PC-9 (cell line): ENCODE data around the gene LRFN3. TPM values are rescaled to one million over a fixed set of nuclear protein-coding genes. Genes with fewer than 3 reads are reported as not detected.

Experiments used
- BruUV-seq: library from RNA; stranded (reverse); fragments of 400-500 nt; replicated peaks from 2 replicates; lab custom pipeline; 2021; lab: Mats Ljungman, UMichigan
- CTCF ChIA-PET: fragments of 300-600 bp; sonication (Branson Sonifier 250); formaldehyde crosslinking; loops from one replicate; lab custom pipeline; 2022; ENCODE audit warnings: antibody characterized with exemption; lab: Charles Lee
- POLR2A ChIA-PET: fragments of 300-600 bp; sonication (Branson Sonifier 250); formaldehyde crosslinking; loops from one replicate; lab custom pipeline; 2022; ENCODE audit warnings: antibody characterized with exemption; ENCODE audit not compliant: unreplicated experiment; lab: Charles Lee
- DNase-seq, 2 experiments: peaks; one replicate each; pipeline versions ENCODE4 v3.0.0 to v3.0.0-alpha.2; 2015 to 2022; ENCODE audit warnings: mixed read lengths in 1 of 2
- H2AFZ ChIP-seq: fragments of 200-600 bp; sonication (generic); 2 replicates; pipeline ENCODE4 v1.8.1; 2017; ENCODE audit warnings: antibody characterized with exemption
- H3F3A ChIP-seq: fragments of 200-600 bp; sonication (generic); 2 replicates; pipeline ENCODE4 v1.8.1; 2017; ENCODE audit warnings: antibody characterized with exemption, mild to moderate bottlenecking, low read depth; ENCODE audit not compliant: insufficient read depth
- H3K27ac ChIP-seq: fragments of 200-600 bp; sonication (generic); 2 replicates; pipeline ENCODE4 v1.6.1; 2016; ENCODE audit warnings: mixed run types
- H3K27me3 ChIP-seq: fragments of 200-600 bp; sonication (generic); 2 replicates; pipeline ENCODE4 v1.6.1; 2016; ENCODE audit warnings: low read depth, mixed run types; ENCODE audit not compliant: insufficient read depth
- H3K36me3 ChIP-seq: fragments of 200-600 bp; sonication (generic); 2 replicates; pipeline ENCODE4 v1.6.1; 2016; ENCODE audit warnings: low read depth, mixed run types
- H3K4me1 ChIP-seq: fragments of 200-600 bp; sonication (generic); replicated peaks from 2 replicates; pipeline ENCODE4 v1.6.1; 2016; ENCODE audit warnings: mixed run types; ENCODE audit not compliant: insufficient read depth
- H3K4me2 ChIP-seq: fragments of 200-600 bp; sonication (generic); 2 replicates; pipeline ENCODE4 v1.6.1; 2017; ENCODE audit warnings: mixed run types
- H3K4me3 ChIP-seq: fragments of 200-600 bp; sonication (generic); 2 replicates; pipeline ENCODE4 v1.6.1; 2016; ENCODE audit warnings: mixed run types
- H3K79me2 ChIP-seq: fragments of 200-600 bp; sonication (generic); 2 replicates; pipeline ENCODE4 v1.6.1; 2017; ENCODE audit warnings: low read depth, mixed run types
- H3K9me2 ChIP-seq: fragments of 200-600 bp; sonication (generic); 2 replicates; pipeline ENCODE4 v1.8.1; 2017; ENCODE audit warnings: mild to moderate bottlenecking; ENCODE audit not compliant: insufficient read depth
- H3K9me3 ChIP-seq: fragments of 200-600 bp; sonication (generic); 2 replicates; pipeline ENCODE4 v1.8.1; 2016; ENCODE audit warnings: low read depth; ENCODE audit not compliant: insufficient read depth
- H4K20me1 ChIP-seq: fragments of 200-600 bp; sonication (generic); 2 replicates; pipeline ENCODE4 v1.8.1; 2017; ENCODE audit not compliant: insufficient read depth
- EZH2 ChIP-seq: fragments of 200-600 bp; sonication (generic); IDR thresholded peaks from 2 replicates; pipeline ENCODE4 v1.8.0; 2017; ENCODE audit warnings: antibody characterized with exemption, low read depth
- intact Hi-C: fragments of 100-400 bp; cut with micrococcal nuclease; formaldehyde crosslinking; loops from one replicate; pipeline ENCODE4 v1.10.0; 2022; ENCODE audit not compliant: unreplicated experiment
- total RNA-seq: library from RNA; stranded (reverse); gene quantifications from 2 replicates; pipeline ENCODE4 v1.2.3, GENCODE V29; 2021
- TF ChIP-seq, protein P1 (sequence below): fragments of 200-600 bp; sonication (generic); conservative IDR thresholded peaks from 2 replicates; pipeline ENCODE4 v1.6.1; 2017; ENCODE audit warnings: mixed run types, antibody characterized with exemption, mild to moderate bottlenecking, moderate library complexity

The LRFN3 gene
- total RNA-seq, 1 experiment from 2014 or later = 10.5 TPM

DNA sequence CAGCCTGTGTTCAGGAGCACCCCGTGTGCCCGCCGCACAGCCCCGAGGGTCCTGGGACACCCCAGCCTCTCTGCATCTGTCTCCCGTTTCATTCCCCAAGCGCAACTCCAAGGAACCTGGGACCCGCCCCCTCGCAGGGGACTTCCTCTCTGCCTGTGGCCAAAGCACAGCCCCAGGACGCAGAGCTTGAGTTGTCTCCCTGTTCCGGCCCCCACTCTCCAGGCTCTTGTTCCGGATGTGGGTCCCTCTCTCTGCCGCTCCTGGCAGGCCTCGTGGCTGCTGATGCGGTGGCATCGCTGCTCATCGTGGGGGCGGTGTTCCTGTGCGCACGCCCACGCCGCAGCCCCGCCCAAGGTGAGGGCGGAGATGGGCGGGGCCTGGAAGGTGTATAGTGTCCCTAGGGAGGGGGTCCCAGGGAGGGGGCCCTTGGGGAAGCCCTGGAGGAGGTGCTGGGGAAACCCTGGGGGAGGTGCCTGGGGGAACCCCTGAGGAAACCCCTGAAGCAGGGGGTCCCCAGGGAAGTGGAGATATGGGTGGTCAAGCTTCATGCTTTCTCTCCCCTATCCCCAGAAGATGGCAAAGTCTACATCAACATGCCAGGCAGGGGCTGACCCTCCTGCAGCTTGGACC is 32.5 kb upstream of the LRFN3 start:
- peaks cover 8% of the 10 kb centered on the region; the same call in 1 of the 2 replicates for H3K4me1 ChIP-seq
- peaks cover 13% of the 10 kb centered on the region for H3F3A ChIP-seq
- peak overlapping the region; percentile 48; the same call in 1 of the 2 replicates for H3K4me3 ChIP-seq
- H2AFZ ChIP-seq = peak overlapping the region; percentile 74; the same call in 1 of the 2 replicates
- intact Hi-C loops = loop anchor here (10.0 kb wide), 1 partner anchor 159 kb away; the partner anchor contains the start of genes IGFLR1, LIN37, PSENEN and U2AF1L4
- peak; percentile 56 to 76 for DNase-seq
- no peaks in the 10 kb centered on the region for H3K27me3 ChIP-seq
- no peaks in the 10 kb centered on the region for H3K9me3 ChIP-seq
- H3K36me3 ChIP-seq = no peaks in the 10 kb centered on the region
- TF ChIP-seq, protein P1, sequence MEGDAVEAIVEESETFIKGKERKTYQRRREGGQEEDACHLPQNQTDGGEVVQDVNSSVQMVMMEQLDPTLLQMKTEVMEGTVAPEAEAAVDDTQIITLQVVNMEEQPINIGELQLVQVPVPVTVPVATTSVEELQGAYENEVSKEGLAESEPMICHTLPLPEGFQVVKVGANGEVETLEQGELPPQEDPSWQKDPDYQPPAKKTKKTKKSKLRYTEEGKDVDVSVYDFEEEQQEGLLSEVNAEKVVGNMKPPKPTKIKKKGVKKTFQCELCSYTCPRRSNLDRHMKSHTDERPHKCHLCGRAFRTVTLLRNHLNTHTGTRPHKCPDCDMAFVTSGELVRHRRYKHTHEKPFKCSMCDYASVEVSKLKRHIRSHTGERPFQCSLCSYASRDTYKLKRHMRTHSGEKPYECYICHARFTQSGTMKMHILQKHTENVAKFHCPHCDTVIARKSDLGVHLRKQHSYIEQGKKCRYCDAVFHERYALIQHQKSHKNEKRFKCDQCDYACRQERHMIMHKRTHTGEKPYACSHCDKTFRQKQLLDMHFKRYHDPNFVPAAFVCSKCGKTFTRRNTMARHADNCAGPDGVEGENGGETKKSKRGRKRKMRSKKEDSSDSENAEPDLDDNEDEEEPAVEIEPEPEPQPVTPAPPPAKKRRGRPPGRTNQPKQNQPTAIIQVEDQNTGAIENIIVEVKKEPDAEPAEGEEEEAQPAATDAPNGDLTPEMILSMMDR = no peak
- no peak for TF ChIP-seq EZH2
- no peak overlapping the region for H3K27ac ChIP-seq
- H3K9me2 ChIP-seq = no peaks in the 10 kb centered on the region
- H4K20me1 ChIP-seq = no peaks in the 10 kb centered on the region
- peak overlapping the region; percentile 78 for H3K4me2 ChIP-seq
- BruUV-seq = no TSS peak
- peaks cover 8% of the 10 kb centered on the region for H3K79me2 ChIP-seq
- POLR2A ChIA-PET = no interaction called here
- CTCF ChIA-PET = no interaction called here

- no peaks in the 10 kb centered on the region for H3K9me2 ChIP-seq
- H3K36me3 ChIP-seq = no peaks in the 10 kb centered on the region
- BruUV-seq = no TSS peak
- TF ChIP-seq, protein P1 = no peak
- no peak for TF ChIP-seq EZH2
- H2AFZ ChIP-seq = no peak overlapping the region
- H3F3A ChIP-seq = peaks cover 13% of the 10 kb centered on the region
- ChIA-PET CTCF (no interaction called here), POLR2A (interaction anchor here (0.7 kb wide), 1 partner anchor 102 kb away, joined by 9 read pairs; no protein-coding TSS in a partner anchor)
- peaks cover 8% of the 10 kb centered on the region; the same call in 1 of the 2 replicates for H3K4me1 ChIP-seq
- H3K79me2 ChIP-seq = 0 out of 2 replicates have a peak, but pooled peaks cover under 1% of the 10 kb centered on the region
- no peak overlapping the region for H3K4me3 ChIP-seq
- DNase-seq = no peak
- no peak overlapping the region for H3K27ac ChIP-seq
- no peaks in the 10 kb centered on the region for H4K20me1 ChIP-seq
- H3K9me3 ChIP-seq = no peaks in the 10 kb centered on the region
- intact Hi-C loops = loop anchor here (10.0 kb wide), 1 partner anchor 160 kb away; the partner anchor contains the start of genes IGFLR1, LIN37, PSENEN and U2AF1L4
- H3K27me3 ChIP-seq = no peaks in the 10 kb centered on the region
- no peak overlapping the region for H3K4me2 ChIP-seq
These were observed 31.7 kb upstream of the LRFN3 start for GRCh38 chr19:35904311-35905068.

- no peaks in the 10 kb centered on the region for H3K36me3 ChIP-seq
- H3K9me2 ChIP-seq = no peaks in the 10 kb centered on the region
- no peaks in the 10 kb centered on the region for H4K20me1 ChIP-seq
- no peaks in the 10 kb centered on the region for H3K27me3 ChIP-seq
- peaks cover 8% of the 10 kb centered on the region; the same call in 1 of the 2 replicates for H3K4me1 ChIP-seq
- no peak overlapping the region for H3K27ac ChIP-seq
- intact Hi-C loops = loop anchor here (10.0 kb wide), 1 partner anchor 160 kb away; the partner anchor contains the start of genes IGFLR1, LIN37, PSENEN and U2AF1L4
- DNase-seq = no peak
- ChIA-PET POLR2A (interaction anchor here (0.6 to 0.7 kb wide), 2 partner anchors 102 to 250 kb away, joined by 7 to 9 read pairs; no protein-coding TSS in a partner anchor), CTCF (no interaction called here)
- peaks cover 13% of the 10 kb centered on the region for H3F3A ChIP-seq
- H3K79me2 ChIP-seq = no peaks in the 10 kb centered on the region
- H2AFZ ChIP-seq = no peak overlapping the region
- BruUV-seq = no TSS peak
- H3K4me2 ChIP-seq = no peak overlapping the region
- TF ChIP-seq, protein P1 = no peak
- TF ChIP-seq EZH2 = no peak
- no peaks in the 10 kb centered on the region for H3K9me3 ChIP-seq
- no peak overlapping the region for H3K4me3 ChIP-seq
These were observed 30.9 kb upstream of the LRFN3 start for GRCh38 chr19:35905178-35905727.
